SK-N-DZ (cell line): Measurements from ENCODE around the gene TIAM2.

Source experiments
- DNase-seq: peaks from one replicate; pipeline ENCODE4 v3.0.0-alpha.2; 2015; ENCODE audit warnings: low spot score

Gene TIAM2

GRCh38 chr6:155061381-155061780 is 66.3 kb downstream of the TIAM2 start:
- DNase-seq, result no peak

- no peak for DNase-seq
These were observed 67.8 kb downstream of the TIAM2 start for GRCh38 chr6:155062866-155063341.

- no peak for DNase-seq
These were observed 69.2 kb downstream of the TIAM2 start for GRCh38 chr6:155064303-155064702.

GRCh38 chr6:155066361-155066760 is 71.2 kb downstream of the TIAM2 start:
- DNase-seq, result no peak

- no peak for DNase-seq
These were observed 72.0 kb downstream of the TIAM2 start for GRCh38 chr6:155066921-155067680.

GRCh38 chr6:155067956-155068615 is 73.0 kb downstream of the TIAM2 start:
- no peak for DNase-seq

GRCh38 chr6:155069543-155069942 is 74.4 kb downstream of the TIAM2 start:
- DNase-seq, result no peak

- no peak for DNase-seq
These were observed 81.0 kb downstream of the TIAM2 start for GRCh38 chr6:155075930-155076695.

- DNase-seq, result no peak
These were observed 82.2 kb downstream of the TIAM2 start for GRCh38 chr6:155077331-155077730.

GRCh38 chr6:155077784-155078183 is 82.7 kb downstream of the TIAM2 start:
- no peak for DNase-seq

GRCh38 chr6:155078331-155078745 is 83.2 kb downstream of the TIAM2 start:
- DNase-seq, result peak; percentile 21

- no peak for DNase-seq
These were observed 84.9 kb downstream of the TIAM2 start for GRCh38 chr6:155079985-155080452.

GRCh38 chr6:155080881-155081845 is 86.0 kb downstream of the TIAM2 start:
- DNase-seq, result no peak

GRCh38 chr6:155084431-155085123 is 89.5 kb downstream of the TIAM2 start:
- DNase-seq, result no peak

GRCh38 chr6:155085582-155086257 is 90.6 kb downstream of the TIAM2 start:
- no peak for DNase-seq

GRCh38 chr6:155088856-155089255 is 93.7 kb downstream of the TIAM2 start:
- DNase-seq, result no peak

GRCh38 chr6:155089746-155090145 is 94.6 kb downstream of the TIAM2 start:
- no peak for DNase-seq

GRCh38 chr6:155090166-155090565 is 95.1 kb downstream of the TIAM2 start:
- DNase-seq, result no peak

GRCh38 chr6:155091756-155092155 is 96.6 kb downstream of the TIAM2 start:
- no peak for DNase-seq

- DNase-seq, result no peak
These were observed 98.3 kb downstream of the TIAM2 start for GRCh38 chr6:155093430-155093829.
